Hypothalamus (tissue), 51 donors: ENCODE data around the gene RAD23A.
"Not testable (repeated sequence)": the region's sequence is repeated elsewhere in the genome, so short reads cannot be mapped to it uniquely, and the experiment has no call there.

Experiments used
- DNase-seq, 51 donors: peaks; one replicate each; lab custom pipeline; 2025; lab: John Stamatoyannopoulos, UW

Gene RAD23A

DNA sequence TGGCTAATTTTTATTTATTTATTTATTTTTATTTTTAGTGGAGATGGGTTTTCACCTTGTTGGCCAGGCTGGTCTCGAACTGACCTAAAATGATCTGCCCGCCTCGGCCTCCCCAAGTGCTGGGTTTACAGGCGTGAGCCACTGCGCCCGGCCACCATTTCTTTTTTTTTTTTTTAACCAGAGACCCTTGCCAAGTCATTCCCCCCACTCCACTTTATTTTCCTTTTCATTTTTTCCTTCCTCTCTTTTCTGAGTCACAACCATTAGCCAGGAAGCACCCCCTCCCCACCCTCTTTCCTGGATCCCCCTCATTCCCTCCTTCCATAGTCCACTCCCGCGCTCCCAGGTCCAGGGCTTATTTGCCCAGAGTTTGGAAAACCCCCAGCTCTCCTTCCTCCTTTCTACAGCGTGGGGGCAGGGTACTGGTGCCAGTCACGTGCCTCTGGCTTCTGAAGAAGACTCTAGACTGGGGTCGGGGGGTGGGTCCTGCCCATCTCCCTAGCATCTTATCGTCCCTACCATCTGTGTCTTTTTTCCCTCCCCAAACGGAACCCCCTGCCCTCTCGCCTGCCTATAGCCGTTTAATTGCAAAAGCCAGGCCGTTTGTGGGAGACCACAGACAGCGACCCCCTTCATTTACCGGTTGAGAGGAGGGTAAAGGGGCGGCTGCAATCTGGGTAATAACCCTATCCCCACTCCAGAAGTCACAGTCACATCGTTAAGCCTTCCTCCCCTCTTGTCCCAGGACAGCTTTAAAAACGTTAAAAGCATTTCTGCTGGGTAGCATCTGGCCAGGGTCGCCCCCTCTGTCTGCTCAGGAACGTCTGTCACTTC lies 8.4 kb upstream of the RAD23A start:
- peak in 14 of 51 donors; percentile 8 to 38 (median 20) for DNase-seq

DNA sequence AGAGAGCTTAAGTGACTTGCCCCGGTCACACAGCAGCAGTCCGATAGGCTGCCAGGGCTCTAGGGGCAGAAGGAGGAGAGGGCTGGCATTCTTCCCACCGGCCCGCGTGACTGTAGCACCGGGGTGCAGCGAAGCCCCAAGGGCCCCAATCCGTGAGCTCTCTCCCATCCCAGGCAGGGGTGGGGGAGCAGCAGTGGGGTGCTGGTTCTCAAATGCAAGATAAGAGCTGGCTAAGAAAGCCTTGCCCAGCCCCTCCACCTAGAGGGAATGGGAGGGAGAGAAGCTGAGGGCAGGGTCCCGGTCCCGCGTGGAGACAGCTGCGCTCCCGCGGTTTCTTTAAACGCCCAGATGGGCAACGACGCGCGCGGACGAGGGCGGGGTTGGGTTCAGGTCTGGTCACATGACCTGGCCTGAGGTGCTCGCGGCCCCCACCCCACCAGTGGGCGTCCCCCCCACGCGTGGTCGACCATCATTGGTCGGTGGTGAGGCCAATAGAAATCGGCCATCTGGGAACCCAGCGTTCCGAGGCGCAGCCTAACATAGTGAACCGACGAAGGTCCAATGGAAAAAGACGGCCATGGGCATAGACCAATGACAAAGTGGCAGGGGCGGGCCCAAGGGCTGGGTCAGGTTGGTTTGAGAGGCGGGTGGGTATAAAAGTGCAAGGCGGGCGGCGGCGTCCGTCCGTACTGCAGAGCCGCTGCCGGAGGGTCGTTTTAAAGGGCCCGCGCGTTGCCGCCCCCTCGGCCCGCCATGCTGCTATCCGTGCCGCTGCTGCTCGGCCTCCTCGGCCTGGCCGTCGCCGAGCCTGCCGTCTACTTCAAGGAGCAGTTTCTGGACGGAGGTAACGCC lies 7.5 kb upstream of the RAD23A start, which contains the start of gene CALR:
CALR (plus strand) TSS at position 683 of the 852 bp plus-strand sequence; CDS start at position 754, 71 bp downstream.
- peak; percentile 72 to 100 (median 99) for DNase-seq

DNA sequence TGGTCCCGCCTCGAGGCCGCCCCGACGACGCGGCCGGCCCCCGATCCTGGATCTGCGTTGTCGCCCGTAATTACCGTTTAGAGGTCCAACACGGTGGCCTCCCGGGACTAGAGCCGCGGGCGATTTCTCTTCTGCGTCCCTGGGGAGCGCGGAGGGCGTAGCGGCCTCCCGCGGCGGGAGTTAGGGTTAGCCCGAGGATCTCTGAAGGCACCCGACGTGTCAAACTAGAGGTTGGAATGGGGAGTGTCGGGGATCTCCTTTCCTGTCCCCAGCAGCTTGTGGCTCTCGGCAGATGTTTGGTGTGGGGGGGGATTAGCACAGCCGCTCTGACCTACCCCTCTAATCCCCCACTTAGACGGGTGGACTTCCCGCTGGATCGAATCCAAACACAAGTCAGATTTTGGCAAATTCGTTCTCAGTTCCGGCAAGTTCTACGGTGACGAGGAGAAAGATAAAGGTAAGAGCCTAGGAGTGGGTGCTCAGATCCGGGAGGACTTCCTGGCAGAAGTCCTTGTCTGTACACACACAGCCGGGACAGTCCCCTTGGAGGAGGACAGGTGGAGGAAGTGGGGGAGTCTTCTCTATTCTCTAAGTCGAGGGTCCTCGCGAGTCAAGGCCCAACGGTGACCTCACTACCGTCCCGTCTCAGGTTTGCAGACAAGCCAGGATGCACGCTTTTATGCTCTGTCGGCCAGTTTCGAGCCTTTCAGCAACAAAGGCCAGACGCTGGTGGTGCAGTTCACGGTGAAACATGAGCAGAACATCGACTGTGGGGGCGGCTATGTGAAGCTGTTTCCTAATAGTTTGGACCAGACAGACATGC lies 6.7 kb upstream of the RAD23A start:
- peak in 3 of 51 donors; percentile 13 to 27 (median 24) for DNase-seq

DNA sequence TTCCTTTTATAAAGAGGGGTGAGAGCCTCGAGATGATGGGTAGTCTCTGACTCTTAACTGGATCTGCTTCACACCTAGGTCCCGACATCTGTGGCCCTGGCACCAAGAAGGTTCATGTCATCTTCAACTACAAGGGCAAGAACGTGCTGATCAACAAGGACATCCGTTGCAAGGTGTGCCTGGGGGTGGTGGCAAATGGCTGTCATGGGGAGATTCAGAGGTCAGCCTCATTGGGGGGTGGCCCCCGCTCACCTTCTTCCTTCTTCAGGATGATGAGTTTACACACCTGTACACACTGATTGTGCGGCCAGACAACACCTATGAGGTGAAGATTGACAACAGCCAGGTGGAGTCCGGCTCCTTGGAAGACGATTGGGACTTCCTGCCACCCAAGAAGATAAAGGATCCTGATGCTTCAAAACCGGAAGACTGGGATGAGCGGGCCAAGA lies 5.7 kb upstream of the RAD23A start:
- no peak for DNase-seq

DNA sequence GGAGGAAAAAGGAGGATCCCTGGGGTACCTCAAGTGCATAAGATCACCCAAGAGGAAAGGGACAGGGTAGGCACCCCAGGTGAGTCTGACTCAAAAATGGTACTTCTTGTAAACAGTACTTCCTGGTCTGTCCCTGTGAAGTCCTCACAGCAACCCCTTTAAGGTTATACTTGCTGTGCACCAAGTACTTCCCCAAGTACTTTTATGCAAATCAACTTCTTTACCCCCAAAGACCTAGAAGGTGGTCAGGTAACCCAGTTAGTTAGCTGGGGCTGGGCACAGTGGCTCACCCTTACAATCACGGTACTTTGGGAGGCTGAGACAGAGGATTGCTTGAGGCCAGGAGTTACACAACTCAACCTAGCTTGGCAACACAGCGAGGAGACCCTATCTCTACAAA lies 4.8 kb upstream of the RAD23A start:
- no peak for DNase-seq

DNA sequence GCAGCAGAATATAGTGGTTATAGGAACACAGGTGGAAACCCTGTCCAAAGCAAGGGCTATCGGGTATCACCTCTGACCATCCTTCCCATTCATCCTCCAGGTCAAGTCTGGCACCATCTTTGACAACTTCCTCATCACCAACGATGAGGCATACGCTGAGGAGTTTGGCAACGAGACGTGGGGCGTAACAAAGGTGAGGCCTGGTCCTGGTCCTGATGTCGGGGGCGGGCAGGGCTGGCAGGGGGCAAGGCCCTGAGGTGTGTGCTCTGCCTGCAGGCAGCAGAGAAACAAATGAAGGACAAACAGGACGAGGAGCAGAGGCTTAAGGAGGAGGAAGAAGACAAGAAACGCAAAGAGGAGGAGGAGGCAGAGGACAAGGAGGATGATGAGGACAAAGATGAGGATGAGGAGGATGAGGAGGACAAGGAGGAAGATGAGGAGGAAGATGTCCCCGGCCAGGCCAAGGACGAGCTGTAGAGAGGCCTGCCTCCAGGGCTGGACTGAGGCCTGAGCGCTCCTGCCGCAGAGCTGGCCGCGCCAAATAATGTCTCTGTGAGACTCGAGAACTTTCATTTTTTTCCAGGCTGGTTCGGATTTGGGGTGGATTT lies 2.1 kb upstream of the RAD23A start:
- DNase-seq, result no peak

DNA sequence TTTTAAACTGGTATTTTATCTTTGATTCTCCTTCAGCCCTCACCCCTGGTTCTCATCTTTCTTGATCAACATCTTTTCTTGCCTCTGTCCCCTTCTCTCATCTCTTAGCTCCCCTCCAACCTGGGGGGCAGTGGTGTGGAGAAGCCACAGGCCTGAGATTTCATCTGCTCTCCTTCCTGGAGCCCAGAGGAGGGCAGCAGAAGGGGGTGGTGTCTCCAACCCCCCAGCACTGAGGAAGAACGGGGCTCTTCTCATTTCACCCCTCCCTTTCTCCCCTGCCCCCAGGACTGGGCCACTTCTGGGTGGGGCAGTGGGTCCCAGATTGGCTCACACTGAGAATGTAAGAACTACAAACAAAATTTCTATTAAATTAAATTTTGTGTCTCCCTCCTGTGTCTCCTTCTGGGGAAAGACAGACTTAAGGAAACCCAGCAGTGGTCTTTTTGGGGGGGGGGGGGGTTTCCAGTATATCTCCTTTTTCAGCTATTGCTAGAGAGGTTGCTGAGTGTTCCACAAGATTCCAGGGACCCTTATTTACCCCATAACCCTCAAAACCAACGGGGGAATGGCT lies 1.5 kb upstream of the RAD23A start:
- no peak for DNase-seq

DNA sequence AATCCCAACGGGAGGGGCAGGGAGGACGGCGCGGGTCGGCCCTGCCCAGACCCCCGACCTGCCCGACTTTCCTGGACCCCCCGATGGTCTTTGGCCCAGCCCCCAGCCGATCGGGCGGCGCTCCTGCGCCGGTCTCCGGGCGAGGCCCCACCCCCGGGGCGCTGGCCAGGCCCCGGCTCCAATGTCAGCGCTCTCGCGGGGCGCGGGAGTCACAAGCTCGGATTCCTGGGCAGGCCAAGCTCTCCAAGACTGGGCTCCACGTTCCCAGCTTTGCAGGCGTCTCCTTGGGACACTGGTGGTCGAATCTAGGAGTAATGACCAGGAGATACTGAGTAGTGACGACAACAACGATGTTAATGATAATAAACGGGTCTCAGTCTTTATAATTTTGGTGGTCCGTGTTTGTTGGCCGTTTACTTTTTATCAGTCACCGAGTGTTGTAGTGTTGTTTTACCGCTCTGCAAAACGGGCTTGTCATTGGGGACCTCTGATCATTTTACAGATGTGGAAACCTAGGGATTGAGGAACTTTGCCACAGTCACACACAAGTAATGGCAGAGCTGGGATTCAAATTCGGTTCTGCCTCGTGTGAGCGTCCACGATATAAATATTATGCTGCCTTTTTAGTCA lies 545 bp downstream of the RAD23A start:
- peak in 20 of 51 donors; percentile 12 to 72 (median 46) for DNase-seq

DNA sequence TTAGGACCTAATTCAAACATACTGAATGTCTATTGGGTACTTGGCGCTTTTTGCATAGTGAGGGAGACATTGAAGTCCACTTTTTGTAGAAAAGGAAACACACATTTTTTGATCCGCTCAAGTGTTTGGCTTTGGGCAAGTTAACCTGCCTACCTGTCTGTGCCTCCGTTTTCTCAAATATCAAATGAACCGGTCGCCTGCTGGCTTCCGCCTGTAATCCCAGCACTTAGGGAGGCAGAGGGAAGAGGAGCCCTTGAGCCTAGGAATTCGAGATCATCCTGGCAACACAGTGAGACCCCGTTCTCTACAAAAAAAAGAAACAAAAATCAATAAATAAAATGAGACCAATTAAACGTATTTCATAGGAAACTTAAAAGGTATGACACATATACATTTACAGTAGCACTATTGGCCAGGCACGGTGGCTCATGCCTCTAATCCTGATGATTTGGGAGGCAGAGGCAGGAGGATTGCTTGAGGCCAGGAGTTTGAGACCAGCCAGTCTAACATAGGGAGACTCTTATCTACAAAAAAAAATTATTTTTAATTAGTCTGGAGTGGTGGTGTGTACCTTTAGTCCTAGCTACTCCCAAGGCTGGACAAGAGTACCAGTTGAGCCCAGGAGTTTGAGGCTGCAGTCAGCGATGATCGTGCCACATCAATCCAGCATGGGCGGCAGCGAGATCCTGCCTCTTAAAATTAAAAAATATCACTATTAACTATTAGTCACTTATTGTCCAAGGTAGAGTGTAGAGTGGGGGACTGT lies 1.3 kb downstream of the RAD23A start:
- DNase-seq, result no peak

DNA sequence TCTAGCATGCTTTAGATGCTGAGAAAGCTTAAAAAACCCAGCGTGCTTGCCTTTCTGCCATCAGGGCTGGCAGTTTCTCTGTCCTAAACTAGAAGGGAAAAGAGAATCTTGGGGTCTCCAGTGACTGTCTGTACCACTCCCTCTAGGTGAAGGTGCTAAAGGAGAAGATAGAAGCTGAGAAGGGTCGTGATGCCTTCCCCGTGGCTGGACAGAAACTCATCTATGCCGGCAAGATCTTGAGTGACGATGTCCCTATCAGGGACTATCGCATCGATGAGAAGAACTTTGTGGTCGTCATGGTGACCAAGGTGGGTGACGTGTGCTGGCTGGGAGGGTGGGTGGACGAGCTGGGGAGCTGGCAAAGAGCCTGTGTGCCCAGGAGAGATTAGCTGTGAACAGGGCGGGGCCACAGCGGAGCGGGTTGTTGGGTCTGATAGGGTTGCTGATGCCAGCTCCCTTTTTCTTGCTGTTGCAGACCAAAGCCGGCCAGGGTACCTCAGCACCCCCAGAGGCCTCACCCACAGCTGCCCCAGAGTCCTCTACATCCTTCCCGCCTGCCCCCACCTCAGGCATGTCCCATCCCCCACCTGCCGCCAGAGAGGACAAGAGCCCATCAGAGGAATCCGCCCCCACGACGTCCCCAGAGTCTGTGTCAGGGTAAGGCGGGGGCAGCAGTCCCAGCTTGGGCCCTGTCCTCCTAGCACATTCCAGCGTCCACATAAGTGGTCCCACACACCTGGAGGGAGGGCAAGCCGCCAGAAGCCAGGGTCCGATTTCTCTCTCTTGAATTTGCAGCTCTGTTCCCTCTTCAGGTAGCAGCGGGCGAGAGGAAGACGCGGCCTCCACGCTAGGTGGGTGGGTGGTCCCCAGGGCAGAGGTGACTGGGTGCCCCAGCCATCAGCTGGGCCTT lies 2.3 kb downstream of the RAD23A start:
- DNase-seq, result no peak

DNA sequence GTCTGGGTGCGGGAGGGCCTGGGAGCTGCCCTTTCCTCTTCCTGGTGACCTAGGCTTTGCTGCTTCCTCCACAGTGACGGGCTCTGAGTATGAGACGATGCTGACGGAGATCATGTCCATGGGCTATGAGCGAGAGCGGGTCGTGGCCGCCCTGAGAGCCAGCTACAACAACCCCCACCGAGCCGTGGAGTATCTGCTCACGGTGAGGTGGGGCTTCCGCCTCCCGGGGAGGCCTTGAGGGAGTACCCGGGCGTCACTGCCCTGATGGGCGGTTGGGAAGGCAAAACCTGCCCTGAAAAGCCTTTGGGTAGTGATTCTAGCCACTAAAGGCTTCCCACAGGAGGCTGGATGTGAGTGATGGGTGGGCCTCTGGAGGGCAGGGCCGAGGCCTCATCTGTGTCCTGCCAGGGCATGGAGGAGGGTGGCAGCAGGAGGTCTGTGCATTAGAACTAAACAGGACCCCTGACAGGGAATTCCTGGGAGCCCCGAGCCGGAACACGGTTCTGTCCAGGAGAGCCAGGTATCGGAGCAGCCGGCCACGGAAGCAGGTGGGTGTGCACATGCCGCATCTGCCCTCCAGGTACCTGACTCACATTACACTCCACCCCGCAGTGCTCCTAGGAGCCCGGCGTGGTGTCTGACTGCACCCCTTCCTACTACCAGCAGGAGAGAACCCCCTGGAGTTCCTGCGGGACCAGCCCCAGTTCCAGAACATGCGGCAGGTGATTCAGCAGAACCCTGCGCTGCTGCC lies 3.1 kb downstream of the RAD23A start:
- no peak for DNase-seq

DNA sequence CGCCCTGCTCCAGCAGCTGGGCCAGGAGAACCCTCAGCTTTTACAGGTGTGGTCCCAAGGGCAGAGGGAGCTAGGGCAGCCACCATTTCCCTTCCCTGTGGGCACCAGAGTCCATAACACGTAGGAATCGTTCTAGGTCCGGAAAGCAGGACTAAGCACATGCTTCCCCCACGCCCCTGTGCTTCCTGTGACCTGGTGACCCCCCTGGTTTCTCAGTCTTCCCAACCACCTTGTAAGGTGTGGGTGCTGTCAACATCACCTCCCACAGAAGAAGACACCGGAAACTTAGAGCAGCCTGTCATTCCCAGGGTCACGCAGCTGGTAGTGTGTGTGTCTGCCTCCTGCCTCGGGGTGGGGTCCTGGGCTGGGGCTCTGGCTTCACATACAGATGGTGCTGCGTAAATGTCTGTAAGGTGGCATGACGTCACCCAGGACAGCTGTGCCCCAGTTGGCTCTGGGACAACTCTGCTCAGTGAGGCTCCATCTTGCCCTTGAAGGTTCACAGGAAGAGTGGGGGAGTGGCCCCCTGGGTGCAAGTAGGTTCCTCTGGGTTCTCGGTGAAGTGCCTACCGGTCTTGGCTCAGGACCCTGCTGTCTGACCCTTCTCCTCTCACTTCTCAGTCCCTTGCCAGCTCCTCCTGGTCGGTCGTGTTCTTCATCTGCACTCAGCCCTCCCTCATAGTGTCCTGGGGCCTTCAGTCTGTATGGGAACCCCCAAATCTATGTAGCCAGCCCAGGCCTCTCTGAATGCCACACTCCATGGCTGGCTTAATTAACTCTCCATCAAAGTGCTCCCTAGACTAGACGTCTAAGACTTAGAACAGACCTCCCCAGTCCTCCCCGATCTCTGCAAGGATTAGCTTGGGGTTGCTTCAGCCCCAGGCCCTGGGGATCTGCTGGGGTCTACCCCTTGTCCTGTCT lies 4.0 kb downstream of the RAD23A start:
- no peak for DNase-seq

DNA sequence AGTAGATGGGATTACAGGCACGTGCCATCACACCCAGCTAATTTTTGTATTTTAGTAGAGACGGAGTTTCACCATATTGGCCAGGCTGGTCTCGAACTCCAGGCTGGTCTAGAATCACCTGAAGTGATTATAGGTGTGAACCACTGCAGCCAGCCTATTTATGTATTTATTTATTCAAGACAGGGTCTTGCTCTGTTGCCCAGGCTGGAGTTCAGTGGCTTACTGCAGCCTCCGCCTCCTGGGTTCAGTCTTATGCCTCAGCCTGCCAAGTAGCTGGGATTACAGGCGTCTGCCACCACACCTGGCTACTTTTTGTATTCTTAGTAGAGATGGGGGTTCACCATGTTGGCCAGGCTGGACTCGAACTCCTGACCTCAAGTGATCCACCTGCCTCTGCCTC lies 6.4 kb downstream of the RAD23A start:
- DNase-seq, result not testable (repeated sequence)

DNA sequence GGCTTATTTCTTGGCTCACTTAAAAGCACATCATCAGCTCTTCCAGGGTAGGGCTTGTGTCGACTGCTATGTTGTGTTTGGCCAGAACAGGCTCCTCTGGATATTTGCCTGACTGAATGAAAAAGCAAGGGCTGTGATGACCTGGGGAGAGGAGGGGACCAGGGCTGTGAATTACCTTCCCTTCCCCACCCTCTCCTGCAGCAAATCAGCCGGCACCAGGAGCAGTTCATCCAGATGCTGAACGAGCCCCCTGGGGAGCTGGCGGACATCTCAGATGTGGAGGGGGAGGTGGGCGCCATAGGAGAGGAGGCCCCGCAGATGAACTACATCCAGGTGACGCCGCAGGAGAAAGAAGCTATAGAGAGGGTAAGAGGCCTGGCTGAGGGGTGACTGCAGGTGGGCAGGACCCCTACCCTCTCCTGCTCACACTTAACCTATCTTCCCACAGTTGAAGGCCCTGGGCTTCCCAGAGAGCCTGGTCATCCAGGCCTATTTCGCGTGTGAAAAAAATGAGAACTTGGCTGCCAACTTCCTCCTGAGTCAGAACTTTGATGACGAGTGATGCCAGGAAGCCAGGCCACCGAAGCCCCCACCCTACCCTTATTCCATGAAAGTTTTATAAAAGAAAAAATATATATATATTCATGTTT lies 7.0 kb downstream of the RAD23A start:
- DNase-seq, result peak in 6 of 51 donors; percentile 39 to 59 (median 48)
